Hematopoietic multipotent progenitor cell (in vitro differentiated cells): ENCODE data around the gene PGBD5. TPM values are rescaled to one million over a fixed set of nuclear protein-coding genes. Genes with fewer than 3 reads are reported as not detected.
"Not testable (repeated sequence)": the region's sequence is repeated elsewhere in the genome, so short reads cannot be mapped to it uniquely, and the experiment has no call there.

ENCODE experiments used
- DNase-seq, 3 donors: peaks; one replicate each; pipeline ENCODE4 v3.0.0-alpha.2; 2011 to 2015; ENCODE audit warnings: low read depth in 2 of 3, low spot score in 2 of 3
- total RNA-seq: library from RNA; depleted of rRNA; stranded (reverse); fragments of >200 nt; gene quantifications from one replicate; pipeline ENCODE4 v1.2.3, GENCODE V29; 2012

PGBD5 gene
- total RNA-seq, 1 donor = under 0.01 TPM

DNA sequence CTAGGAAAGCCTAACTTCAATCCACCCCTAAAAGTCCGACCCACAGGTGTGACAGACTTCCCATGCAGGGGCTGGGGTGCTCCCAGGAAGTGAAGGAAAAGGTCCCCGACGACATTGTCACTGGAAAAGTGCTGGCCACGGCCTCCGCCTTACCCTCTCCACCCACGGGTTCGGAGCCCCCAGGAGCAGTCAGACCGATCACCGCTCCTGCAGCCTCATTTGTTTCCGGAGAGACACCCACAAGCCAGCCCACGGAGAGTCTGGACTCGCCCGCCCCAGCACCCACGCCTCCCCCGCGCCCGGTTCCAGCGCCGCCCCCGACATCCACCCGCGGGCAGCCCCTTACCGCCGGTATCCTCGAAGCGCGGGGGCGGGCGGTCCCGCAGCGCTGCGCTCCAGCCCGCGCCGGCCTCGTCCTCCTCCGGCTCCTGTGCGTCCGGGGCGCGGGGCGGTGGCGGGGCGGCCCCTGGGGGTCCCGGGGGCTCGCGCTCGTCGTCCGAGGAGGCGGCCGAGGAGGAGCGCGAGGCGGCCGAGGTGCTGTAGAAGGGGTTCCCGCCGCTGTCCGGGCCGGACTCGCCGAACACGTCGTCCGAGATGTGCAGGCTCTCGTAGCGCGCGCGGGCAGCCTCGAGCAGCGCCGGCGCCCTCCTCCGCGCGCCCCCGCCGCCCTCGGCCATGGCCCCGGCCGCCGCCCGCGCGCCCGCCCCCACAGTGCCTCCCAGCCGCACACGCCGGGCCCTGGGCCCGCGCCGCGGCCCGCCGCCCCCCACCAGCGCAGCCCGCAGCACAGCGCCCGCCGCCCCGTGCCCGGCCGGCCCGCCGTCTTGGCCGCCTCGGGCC lies 660 bp downstream of the PGBD5 start:
- no peak for DNase-seq

DNA sequence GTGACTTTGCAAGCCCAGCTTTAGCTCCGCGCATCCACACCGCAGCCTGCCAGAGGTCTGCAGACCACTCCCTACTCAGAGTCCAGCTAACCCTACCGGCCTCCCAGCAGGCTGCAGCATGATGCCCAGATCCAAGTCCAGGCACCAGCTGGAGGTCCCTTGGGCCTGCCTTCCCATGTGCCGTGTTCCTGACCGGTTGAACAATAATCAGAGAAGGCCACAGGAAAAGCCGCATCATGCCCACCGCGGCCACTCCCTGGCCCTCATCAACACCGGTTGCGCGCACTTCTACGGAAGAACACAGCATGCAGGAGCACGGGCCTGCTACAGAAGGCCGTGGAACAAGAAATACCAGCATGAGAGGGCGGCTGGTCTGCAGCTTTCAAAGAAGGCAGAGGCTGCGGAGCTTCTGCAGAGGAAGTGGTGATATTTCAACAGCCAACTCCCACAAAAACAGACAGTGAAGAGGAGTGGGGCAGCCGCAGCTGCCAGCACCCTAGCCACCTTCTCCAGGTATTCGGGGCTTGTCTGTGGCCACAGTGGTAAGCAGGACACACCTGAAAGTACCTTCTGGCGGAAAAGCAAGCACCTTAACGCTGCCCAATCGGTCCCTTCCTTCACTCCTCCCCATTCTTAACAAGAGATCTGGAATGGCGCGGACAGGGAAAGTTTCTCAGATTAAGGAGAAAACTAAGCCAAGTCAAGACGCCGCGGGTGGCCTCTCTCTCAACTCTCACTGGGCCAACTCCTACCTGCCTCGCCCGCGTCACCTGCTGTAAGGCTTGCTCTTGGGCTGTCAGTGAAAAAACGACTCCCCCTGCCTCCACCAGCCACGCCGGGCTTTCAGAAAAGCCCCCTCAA lies 1.5 kb downstream of the PGBD5 start:
- DNase-seq = peak in 1 of 3 donors; percentile 13

DNA sequence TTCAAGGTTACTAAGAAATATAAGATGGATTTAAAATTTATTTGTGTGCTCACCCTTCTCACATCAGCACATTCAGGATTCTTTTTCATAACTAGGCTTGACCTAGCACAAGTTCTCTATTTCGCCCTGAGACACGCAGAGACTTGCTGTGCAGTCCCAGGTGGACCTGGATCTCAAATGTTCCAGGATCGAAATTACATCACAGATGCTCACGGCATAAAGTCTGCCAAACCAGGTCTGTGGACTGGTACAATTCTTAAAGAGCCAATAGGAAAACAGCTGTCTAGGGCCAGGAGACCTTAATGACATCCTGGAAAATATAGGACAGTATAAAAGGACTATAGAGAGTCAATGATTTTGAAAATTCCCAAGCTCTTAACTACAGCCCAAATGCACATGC lies 2.2 kb downstream of the PGBD5 start:
- no peak for DNase-seq

DNA sequence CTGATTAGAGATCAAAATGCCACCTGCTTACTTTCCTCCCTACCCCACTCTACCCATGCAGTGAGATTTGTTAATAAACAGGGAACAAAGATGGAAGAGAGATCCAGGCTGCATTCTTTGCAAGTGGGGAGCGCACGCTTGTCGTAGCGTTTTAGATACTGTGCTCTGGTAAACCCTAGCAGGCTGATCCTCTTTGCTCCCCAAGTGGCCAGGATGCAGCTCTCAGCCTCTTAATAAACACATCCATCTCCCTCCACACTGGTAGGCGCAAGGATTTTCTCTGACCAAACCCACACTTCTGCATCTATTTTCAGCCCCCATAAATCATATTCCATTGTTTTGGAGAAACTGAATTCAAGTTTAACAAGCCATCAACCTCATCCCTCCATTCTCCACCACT lies 2.9 kb downstream of the PGBD5 start:
- no peak for DNase-seq

DNA sequence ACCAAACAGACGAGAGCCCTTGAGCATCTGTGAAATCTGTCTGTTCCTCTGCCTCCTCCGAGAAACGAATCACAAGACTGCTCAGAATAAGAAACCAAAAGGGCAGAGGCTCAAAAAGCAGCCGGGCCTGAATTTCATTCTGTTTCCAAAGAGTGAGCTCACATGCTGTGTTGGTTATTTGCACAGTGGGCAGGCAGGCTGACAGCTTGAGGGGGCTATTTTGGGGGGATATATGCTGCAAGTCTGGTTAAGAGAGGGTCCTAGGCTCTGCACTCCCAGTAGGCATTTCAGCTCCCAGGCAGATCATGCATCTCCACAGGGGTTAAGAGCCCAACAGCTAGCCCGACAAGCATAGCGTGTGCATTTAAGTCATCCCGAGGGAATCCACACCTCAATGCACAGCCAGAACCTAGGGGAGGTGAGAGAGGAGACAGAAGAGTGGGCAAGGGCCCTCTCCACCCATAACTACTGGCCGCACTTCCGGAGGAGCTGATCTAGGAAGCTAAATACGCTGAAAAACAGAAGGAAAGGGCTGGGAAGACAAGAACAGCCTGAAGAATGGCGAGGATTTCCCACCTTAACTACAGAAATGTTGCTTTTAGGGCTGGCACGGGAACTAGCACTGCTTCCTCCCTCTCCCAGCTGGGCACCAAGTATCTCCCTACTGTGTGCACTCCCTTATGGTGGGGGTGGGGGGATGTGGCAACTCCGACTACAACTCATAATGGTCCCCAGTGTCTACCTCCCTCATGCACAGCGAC lies 3.7 kb downstream of the PGBD5 start:
- no peak for DNase-seq

DNA sequence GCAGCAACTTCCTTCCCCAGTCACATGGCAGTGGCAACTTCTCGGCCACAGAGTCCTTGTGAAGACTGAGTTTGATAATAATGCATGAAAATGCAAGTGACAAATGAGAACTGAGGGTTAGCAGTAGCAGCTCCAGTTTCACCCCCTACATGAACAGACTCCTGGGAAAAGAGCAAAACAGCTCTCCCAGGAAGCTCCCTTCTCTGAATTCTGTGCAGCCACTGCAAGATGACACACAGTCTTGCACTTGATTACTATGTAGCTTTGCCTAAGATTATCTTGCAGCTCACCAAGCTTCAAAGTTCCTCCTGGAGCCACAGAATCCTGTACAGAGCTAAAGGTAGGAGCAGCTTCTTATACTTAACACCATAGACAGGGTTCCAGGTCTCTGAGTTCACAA lies 4.7 kb downstream of the PGBD5 start:
- DNase-seq = peak in 1 of 3 donors; percentile 12

DNA sequence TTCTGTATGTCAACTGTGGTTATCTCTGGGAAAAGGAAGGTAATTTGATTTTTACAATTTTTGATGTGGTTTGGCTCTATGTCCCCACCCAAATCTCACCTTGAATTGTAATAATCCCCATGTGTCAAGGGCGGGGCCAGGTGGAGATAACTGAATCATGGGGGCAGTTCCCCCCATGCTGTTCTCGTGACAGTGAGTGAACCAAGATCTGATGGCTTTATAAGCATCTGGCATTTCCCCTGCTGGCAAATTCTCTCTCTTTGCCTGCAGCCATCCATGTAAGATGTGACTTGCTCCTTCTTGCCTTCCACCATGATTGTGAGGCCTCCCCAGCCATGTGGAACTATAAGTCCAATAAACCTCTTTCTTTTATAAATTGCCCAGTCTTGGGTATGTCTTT lies 5.8 kb downstream of the PGBD5 start:
- DNase-seq = not testable (repeated sequence)

DNA sequence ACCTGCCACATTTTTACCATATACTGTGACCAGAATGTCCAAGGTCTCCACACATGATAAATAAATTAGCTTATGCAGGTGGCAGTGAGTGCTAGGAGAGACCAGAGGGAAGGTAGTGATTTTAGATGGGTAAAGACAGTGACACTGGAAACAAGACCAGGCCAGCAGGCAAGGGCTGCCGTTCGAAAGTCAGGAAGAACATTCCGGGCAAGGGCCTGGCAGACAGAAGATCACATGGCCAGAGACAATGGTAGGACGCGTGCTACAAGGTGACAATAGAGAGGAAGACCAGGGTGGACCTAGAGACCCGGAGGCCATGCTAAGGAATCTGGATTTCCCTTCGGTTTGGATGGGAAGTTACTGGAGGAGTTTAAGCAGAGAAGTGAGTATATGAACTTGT lies 9.7 kb downstream of the PGBD5 start:
- DNase-seq = no peak

DNA sequence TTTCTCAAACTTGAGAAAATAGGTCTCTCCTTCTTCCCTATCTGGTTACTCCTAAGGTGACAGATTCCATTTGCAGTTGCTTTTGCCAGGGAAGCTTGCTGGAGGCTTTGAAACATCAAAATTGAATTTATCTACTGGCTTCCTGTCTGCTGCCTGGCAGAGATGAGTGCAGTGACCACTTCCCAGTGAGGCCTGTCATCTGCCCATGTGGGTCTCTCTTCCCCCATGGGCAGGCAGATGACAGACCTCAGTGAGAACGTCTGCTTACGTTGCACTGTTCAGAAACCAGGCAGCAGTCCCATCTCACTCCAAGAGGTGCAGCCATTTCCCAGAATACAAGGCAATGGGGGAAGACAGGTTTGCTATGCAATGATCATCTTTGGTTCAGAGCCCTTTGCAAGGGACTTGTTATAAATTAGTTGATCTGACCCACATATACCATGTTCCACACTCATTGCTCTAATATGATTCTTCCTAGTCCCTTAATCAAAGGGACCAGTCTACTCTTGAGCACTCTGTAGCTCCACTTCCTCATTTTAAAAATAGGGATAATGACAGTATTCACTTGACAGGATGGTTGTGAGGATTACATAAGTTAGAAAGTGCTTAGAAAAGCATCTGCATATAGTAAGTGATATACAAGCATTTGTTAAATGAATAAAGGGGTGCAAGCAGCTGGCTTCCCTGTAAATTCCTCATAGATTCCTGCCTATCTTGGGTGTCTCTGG lies 10.6 kb downstream of the PGBD5 start:
- no peak for DNase-seq

DNA sequence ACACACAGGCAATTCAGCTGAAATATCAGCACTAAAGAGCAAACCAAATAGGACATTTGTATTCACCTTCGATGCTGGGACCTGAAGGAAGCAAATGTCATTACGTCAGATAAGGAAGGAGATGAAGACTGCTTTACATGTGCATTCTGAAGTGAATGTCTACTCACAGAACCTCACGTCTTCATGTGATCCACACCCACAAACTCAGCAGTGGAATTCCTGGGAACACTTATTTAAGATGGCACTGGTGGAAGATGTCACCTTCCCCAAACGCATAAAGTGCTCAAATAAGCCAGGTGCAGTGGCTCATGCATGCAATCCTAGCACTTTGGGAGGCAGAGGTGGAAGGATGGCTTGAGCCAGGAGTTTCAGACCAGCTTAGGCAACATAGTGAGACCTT lies 11.4 kb downstream of the PGBD5 start:
- DNase-seq = no peak

DNA sequence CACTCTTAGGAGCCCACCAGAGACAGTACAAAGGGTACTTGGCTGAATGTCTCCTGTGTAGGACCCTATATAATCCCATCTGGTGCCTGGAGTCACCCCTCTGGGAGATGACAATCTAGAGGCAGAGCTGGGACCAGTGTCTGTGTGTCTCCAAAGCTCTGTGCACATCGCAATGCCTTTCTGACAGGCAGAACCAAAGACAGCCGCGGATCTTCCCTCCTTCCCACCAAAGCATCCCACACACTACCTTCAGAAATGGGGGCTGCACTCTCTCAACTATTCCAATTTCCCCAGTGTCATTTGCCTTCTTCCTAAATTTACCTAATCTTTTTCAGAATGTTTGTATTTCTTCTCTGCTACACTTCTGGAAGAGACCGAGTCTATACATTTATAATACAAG lies 12.0 kb downstream of the PGBD5 start:
- DNase-seq = no peak

DNA sequence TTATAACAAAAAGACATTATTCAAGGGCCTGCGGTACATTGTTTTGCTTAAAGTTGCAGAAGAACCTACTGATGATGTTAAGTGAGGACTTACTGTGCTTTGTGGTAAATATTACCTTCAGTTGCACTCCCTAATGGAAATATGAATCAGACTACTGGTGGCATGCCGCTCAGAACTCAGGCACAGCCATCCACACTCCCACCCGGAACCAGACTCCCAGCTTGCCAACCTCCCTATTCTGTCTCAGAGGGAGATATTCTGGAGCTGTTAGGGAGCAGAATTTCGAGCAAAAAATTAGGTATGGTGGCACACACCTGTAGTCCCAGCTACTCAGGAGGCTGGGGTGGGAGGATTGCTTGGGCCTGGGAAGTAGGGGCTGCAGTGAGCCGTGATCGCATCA lies 13.1 kb downstream of the PGBD5 start:
- no peak for DNase-seq

DNA sequence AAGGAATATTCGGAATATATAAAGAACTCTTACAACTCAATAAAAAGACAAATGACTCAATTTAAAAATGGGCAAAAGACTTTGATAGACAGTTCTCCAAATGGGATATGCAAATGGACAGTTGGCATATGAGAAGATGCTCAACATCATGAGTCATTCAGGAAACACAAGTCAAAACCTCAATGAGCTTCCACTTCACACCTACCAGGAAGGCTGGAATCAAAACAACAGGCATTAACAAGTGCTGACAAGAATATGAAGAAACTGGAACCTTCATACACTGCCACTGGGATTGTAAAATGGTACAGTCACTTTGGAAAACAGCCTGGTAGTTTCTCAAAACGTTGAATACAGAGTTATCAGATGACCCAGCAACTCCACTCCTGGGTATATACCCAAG lies 17.2 kb downstream of the PGBD5 start:
- DNase-seq = no peak

DNA sequence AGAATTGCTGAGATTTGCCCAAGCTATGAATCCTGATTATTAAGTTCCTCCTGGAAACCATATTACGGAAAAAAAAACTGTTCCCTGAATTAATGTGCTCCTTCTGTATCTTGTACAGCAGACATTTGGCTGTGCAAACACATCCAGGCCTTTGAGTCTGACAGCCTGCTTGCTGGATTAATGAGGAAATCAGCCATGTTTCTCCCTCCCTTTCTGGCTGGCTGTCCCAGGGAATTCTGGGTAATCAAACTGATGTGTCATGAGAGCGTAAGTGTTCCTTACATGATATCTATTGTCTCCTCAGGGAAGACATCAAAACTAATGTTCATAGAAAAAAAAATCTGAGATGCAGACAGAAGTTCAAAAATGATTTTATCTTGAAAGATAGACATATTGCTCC lies 18.8 kb downstream of the PGBD5 start:
- no peak for DNase-seq

DNA sequence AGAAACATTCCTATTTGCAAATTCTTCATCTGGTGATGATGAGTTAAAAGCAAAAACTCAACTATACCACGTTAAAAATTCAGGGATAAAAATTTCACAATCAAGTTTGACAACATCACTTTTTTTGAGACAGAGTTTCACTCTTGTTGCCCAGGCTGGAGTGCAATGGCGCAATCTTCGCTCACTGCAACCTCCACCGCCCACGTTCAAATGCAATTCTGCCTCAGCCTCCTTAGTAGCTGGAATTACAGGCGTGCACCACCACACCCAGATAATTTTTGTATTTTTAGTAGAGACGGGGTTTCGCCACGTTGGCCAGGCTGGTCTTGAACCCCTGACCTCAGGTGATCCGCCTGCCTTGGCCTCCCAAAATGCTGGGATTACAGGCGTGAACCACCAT lies 19.4 kb downstream of the PGBD5 start:
- not testable (repeated sequence) for DNase-seq

DNA sequence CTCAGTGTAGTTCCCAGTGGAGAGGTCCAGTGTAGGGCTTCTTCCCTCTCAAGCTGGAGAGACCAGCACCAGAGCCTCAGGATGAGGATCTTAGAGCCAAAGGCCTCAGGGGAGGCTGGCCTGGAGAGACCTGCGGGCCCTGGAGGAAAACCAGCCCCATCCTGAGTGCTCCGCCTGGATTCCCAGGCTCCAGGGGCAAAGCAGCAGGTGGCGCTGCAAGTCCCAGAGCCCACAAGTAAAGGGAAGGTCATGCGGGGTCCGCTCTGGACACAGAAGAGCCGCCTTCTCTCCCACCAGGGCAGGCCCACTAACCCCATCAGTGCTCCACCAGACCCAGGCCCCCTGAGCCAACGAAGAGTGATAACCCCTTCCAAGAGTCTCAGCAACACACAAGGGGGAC lies 22.7 kb downstream of the PGBD5 start:
- no peak for DNase-seq

DNA sequence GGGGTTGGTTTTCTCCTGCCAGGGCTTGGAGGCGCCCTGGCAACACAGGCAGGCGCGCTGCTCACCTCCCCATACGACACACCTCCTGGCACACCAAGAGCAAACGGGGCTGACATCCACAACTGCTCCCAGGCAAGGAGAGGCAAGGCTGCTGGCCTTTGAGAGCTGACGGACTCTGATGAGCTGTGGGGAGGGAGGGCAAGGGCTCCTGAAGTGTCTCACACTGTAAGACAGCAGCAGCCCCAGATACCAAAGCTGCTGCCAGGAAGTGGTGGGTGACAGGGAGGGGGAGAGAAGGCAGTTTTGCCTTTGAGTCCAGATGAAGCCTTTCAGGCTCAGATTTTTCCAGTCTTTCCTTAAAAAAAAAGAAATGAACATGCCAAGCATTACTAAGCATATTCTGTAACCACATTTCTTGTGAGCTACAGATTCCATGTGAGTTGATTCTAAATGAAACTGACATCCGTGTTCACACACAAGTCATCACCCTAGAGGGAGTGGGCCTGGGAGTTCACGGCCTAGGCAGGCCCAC lies 24.3 kb downstream of the PGBD5 start:
- DNase-seq = no peak

DNA sequence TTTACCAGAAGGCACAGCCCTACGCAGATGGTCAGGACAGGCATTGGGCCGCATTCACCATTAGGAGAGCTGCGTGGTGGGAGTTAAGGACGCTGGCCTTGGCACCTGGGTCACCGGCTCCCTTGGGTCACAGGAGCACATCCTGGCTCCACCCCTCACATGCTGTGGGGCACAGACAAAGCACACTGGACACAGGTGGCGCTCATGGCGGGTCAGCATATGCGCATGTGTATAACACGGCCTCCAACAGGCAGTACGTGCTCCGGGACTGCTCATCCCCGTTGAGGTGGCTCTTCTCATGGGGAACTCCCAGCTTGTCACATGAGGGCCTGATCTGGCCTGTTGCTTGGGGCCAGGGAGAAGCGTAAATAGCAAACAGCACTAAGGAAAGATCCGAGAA lies 25.0 kb downstream of the PGBD5 start:
- DNase-seq = no peak

DNA sequence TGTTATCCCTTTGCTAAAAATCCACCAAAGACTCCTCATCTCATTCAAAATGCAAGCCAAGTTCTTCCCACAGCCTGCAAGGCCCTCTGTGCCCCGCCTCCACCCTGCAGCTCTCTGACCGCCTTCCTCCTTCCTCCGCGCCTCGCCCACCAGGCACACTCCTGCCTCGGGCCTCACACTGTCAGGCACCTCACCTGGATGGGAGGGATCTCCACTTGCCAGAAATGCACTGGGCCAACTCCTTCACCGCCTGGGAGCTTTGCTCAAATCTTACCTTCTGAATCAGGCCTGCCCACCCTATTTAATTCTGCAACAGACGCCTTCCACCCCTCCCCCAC lies 26.2 kb downstream of the PGBD5 start:
- DNase-seq = no peak

DNA sequence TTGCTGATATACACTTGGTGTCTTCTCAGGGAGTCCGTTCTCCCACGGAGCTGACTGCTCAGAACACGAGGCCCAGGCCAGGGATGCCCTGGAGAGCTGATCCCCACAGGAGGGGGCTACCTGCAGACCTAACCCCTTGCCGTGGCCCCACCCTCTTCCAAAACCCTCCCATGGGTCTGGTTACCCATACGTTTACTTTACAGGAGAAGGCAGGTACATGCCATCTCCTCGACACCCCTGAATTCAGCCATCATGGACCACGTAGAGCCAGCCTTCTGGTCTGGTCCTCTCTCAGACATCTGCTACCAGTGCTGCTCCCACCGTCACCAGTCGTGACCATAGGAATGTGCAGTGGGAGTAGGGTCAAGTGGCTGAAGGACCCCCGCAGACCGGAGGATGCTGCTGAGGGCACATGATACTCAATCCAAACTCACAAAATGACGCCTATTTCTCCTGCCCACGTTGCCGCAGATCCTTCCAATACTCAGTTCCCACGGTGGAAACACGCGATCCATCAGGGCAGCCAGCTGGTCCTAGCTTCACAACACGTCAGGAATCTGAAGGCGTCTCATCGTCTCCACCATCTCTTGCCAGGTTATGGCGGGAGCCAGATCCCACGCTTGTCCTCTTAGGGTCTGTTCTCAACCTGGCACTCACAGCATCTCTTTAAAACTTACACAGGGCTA lies 26.7 kb downstream of the PGBD5 start:
- no peak for DNase-seq
